ENCODE measurements around the gene ADGRG1.

Gene ADGRG1

DNA sequence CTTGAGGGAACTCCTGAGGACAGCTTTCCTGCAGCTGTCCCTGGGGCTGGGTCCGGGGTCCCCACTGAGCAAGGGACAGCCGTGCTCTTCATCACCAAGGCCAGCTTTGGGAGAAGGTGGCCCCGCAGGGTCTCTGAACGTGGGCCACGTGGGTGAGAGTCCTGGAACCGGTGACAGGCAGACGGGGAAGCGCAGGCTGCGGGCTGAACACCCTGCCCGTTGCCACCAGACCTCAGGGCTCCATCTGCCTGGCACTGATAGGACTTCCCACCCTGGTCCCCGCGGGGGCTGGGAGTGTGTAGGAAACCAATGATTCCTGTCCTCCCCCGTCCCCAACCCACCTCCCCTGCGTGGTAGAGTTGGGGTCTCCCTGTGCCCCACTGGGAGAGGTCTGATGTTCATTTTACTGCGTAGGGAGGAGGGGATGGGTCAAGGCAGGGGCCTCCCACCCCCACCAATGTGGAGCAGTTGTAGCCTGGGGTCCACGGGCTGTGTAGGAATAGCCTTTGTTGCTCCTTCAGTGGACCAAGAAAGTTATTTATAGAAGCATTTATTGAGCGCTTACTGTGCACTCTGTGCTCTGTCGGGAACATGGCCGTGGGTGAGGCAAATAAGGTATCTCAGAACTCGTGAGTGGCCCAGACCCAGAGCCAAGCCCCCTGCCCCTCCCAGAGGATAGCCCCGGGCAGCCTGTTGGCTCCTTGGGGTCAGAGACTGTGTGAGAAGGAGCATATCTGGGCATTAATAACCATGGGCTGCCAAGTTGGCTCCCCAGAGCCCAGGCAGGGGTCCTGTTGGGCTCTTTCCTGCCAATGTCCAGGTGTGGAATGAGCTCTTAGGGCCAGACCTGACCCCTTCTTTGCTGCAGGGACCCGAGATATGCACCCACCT lies 1.3 kb downstream of the ADGRG1 start:
- no peak for DNase-seq (ENCODE audit: low spot score)
- in situ Hi-C loops (cut with MboI; ENCODE audit: low sequenced_read_pairs, unreplicated experiment), result no loop called here

GRCh38 chr16:57630407-57630797 lies 2.0 kb downstream of the ADGRG1 start:
- no peak for TF ChIP-seq CTCF (IDR thresholded peaks at IDR 0.05; ENCODE audit: borderline replicate concordance, control extremely low read depth, extremely low read depth, insufficient read depth, missing control alignments)
- no peak for DNase-seq (ENCODE audit: low spot score)
- in situ Hi-C loops (cut with MboI; ENCODE audit: low sequenced_read_pairs, unreplicated experiment), result no loop called here

More for the DNA sequence above, 1.3 kb downstream of the ADGRG1 start:
- no peak for TF ChIP-seq CTCF (IDR thresholded peaks at IDR 0.05; ENCODE audit: borderline replicate concordance, control extremely low read depth, extremely low read depth, insufficient read depth, missing control alignments)

- TF ChIP-seq CTCF (IDR thresholded peaks at IDR 0.05; ENCODE audit: borderline replicate concordance, control extremely low read depth, extremely low read depth, insufficient read depth, missing control alignments), result no peak
- no peak for DNase-seq (ENCODE audit: low spot score)
- in situ Hi-C loops (cut with MboI; ENCODE audit: low sequenced_read_pairs, unreplicated experiment), result no loop called here
Measured at GRCh38 chr16:57630931-57631845, 2.8 kb downstream of the ADGRG1 start.

GRCh38 chr16:57632568-57632967 lies 4.1 kb downstream of the ADGRG1 start:
- TF ChIP-seq CTCF (IDR thresholded peaks at IDR 0.05; ENCODE audit: borderline replicate concordance, control extremely low read depth, extremely low read depth, insufficient read depth, missing control alignments), result no peak
- in situ Hi-C loops (cut with MboI; ENCODE audit: low sequenced_read_pairs, unreplicated experiment), result no loop called here
- no peak for DNase-seq (ENCODE audit: low spot score)

DNA sequence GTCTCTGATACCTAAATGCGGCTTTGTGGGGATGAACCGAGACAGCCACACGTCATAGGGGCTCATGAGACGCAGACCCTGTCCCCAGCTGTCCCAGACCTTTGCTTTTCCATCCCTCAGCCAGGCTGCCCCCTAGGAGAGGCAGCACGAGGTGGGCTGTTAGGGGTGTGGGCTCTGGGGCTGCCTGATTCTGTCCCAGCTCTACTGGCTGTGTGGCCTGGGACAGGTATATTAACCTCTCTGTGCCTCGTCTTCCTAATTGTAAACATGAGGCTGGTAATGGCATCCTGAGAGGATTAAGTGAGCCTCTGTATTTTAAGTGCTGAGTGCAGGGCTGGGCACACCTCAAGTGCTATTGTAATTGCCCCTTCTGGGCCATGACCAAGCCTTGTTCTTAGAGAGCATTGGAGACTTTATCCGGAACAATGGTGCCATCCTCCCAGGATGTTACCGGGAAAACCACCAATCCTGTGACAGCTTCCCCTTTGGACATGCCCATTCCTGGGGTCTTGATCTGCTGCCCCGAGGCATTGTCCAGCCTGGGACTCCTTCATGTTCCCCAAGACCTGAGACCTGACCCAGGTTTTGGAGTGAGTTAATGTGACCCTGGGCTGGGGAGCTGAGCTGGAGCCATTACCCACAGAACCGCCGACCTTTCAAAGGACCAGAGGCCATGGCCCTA lies 5.1 kb downstream of the ADGRG1 start:
- no peak for DNase-seq (ENCODE audit: low spot score)
- TF ChIP-seq CTCF (IDR thresholded peaks at IDR 0.05; ENCODE audit: borderline replicate concordance, control extremely low read depth, extremely low read depth, insufficient read depth, missing control alignments), result no peak
- in situ Hi-C loops (cut with MboI; ENCODE audit: low sequenced_read_pairs, unreplicated experiment), result no loop called here

GRCh38 chr16:57634171-57634570 lies 5.7 kb downstream of the ADGRG1 start:
- TF ChIP-seq CTCF (IDR thresholded peaks at IDR 0.05; ENCODE audit: borderline replicate concordance, control extremely low read depth, extremely low read depth, insufficient read depth, missing control alignments), result no peak
- no peak for DNase-seq (ENCODE audit: low spot score)
- in situ Hi-C loops (cut with MboI; ENCODE audit: low sequenced_read_pairs, unreplicated experiment), result no loop called here
